GM10266 (cell line): ENCODE measurements around the gene PTGFRN.

ENCODE experiments used
- DNase-seq: peaks from one replicate; pipeline ENCODE4 v3.0.0; 2012; ENCODE audit errors: extremely low spot score
- CTCF ChIP-seq: IDR thresholded peaks from 2 replicates; pipeline ENCODE4 v1.5.1; 2012; ENCODE audit warnings: mild to moderate bottlenecking, low read depth; ENCODE audit not compliant: control insufficient read depth, insufficient read depth; ENCODE audit errors: missing control alignments

Gene PTGFRN

DNA sequence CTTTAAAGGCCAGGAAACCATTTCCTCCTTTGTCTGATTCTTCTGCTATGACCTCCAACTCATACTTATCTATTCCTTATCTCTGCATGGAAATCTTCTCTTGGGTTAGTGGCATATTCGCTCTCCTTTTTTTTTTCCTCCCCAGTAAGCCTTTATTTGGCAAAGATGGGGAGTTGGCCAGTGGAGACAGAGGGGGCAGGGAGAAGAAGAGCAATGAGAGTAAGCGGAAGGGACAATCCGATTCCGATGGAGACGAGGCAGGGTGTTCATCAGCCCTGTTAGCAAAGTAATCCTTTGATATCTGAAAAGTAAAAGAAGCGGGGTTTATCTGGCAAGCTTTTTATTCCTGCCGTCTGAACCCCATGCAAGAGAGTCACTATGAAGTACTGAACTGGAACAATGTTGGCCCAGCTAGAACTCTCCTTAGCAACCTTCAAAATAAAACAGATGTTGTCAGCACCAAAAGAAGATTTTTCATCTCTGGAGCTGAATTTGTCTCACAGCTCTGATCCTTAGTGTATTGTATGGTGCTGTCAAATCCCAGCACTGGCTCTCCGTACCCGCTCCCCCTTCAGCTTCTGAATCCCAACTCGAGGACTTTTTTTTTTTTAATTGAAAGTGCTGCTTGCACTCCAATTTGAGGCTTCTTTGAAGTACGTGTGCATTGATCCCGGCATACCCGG, 40.9 kb downstream of the PTGFRN start:
- no peak for DNase-seq
- TF ChIP-seq CTCF: no peak

- no peak for DNase-seq
- no peak for TF ChIP-seq CTCF
Measured at GRCh38 chr1:116951200-116951935, 41.7 kb downstream of the PTGFRN start.

- TF ChIP-seq CTCF: no peak
- DNase-seq: no peak
Measured at GRCh38 chr1:116952738-116953275, 43.1 kb downstream of the PTGFRN start.

- DNase-seq: no peak
- no peak for TF ChIP-seq CTCF
Measured at GRCh38 chr1:116954440-116954839, 44.7 kb downstream of the PTGFRN start.

- no peak for TF ChIP-seq CTCF
- no peak for DNase-seq
Measured at GRCh38 chr1:116956378-116956777, 46.7 kb downstream of the PTGFRN start.

GRCh38 chr1:116957646-116958045, 47.9 kb downstream of the PTGFRN start:
- TF ChIP-seq CTCF: no peak
- no peak for DNase-seq

DNA sequence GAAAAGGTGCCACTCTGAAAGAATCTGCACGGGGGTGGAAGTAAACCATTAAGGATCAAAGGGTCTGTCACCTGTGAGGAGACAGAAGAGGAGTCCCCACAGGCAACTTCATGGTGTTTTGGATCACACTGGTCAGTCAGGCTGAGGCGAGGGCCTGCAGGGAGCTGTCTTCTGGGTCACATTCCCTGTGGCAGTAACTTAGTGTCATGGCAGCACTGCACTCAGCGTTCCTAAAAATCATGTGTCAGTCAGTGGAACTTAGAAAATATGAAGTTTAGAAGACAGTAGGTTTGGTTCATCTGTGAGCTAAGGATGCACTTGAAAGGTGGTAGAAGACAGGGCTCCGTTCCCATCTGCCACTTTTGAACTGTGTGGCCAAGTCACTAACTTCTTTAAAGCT, 48.4 kb downstream of the PTGFRN start:
- no peak for TF ChIP-seq CTCF
- DNase-seq: no peak
